NB4 (cell line): ENCODE data around the gene PTPN2.

Experiments
- MYC ChIP-seq: IDR thresholded peaks from 2 replicates; pipeline ENCODE4 v1.6.1; 2011; ENCODE audit warnings: low read depth, low read length
- POLR2A ChIP-seq: IDR thresholded peaks from 2 replicates; pipeline ENCODE4 v1.6.1; 2011; ENCODE audit warnings: mild to moderate bottlenecking; ENCODE audit not compliant: insufficient read length; ENCODE audit errors: extremely low read depth
- TF ChIP-seq, protein P1 (sequence below): IDR thresholded peaks from one replicate; pipeline ENCODE4 v1.5.1; 2012; ENCODE audit warnings: low read depth, low read length
- TF ChIP-seq, protein P2 (sequence below): IDR thresholded peaks from 2 replicates; pipeline ENCODE4 v1.6.1; 2011; ENCODE audit warnings: low read depth, low read length

- TF ChIP-seq, protein P1, sequence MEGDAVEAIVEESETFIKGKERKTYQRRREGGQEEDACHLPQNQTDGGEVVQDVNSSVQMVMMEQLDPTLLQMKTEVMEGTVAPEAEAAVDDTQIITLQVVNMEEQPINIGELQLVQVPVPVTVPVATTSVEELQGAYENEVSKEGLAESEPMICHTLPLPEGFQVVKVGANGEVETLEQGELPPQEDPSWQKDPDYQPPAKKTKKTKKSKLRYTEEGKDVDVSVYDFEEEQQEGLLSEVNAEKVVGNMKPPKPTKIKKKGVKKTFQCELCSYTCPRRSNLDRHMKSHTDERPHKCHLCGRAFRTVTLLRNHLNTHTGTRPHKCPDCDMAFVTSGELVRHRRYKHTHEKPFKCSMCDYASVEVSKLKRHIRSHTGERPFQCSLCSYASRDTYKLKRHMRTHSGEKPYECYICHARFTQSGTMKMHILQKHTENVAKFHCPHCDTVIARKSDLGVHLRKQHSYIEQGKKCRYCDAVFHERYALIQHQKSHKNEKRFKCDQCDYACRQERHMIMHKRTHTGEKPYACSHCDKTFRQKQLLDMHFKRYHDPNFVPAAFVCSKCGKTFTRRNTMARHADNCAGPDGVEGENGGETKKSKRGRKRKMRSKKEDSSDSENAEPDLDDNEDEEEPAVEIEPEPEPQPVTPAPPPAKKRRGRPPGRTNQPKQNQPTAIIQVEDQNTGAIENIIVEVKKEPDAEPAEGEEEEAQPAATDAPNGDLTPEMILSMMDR, result no peak
- TF ChIP-seq, protein P2, sequence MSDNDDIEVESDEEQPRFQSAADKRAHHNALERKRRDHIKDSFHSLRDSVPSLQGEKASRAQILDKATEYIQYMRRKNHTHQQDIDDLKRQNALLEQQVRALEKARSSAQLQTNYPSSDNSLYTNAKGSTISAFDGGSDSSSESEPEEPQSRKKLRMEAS, result no peak
- TF ChIP-seq POLR2A, result no peak
- no peak for TF ChIP-seq MYC
These were observed 129.5 kb downstream of the PTPN2 start for GRCh38 chr18:12754511-12754910.
